ENCODE data around the gene KRT82.

Gene KRT82

DNA sequence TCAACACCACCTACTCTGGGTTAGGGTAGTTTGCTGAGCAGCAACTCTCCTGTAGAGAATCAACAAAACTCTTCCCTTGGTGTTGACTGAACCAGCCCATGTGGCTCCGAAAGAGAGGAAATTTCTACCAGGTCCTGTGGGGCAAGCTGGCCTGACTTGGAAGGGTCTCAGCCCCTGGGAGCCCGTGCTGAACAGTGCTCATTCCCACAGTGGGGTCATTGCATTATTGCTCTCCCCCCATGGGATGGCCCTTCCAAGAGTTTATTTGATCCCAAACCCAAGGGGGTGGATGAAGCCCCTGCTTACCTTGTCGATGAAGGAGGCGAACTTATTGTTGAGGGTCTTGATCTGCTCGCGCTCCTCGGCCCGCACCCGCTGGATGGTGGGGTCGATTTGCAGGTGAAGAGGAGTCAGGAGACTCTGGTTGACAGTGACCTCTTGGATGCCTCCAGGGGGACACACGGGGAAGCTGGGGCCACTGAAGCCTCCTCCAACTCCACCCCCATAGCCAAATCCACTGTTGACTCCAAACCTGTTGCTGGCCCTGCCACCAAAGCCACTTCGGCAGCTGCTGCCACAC lies 27.5 kb upstream of the KRT82 start:
- Histone ChIP-seq H3K27me3 (ENCODE audit: control insufficient read depth, insufficient read depth, low read length) (peaks cover 7% of the 10 kb centered on the region), H3K9me3 (ENCODE audit: control insufficient read depth, low read length) (no peaks in the 10 kb centered on the region), H3K4me1 (ENCODE audit: control insufficient read depth, insufficient read depth, low read length) (peaks cover 29% of the 10 kb centered on the region), H3K4me3 (ENCODE audit: low read length) (no peak overlapping the region), H3K9ac (ENCODE audit: low read length) (no peak overlapping the region), H3K36me3 (ENCODE audit: control insufficient read depth, insufficient read depth, low read length) (no peaks in the 10 kb centered on the region)

- Histone ChIP-seq H3K9me3 (ENCODE audit: control insufficient read depth, low read length) (no peaks in the 10 kb centered on the region), H3K36me3 (ENCODE audit: control insufficient read depth, insufficient read depth, low read length) (no peaks in the 10 kb centered on the region), H3K4me3 (ENCODE audit: low read length) (no peak overlapping the region), H3K27me3 (ENCODE audit: control insufficient read depth, insufficient read depth, low read length) (peaks cover 7% of the 10 kb centered on the region), H3K4me1 (ENCODE audit: control insufficient read depth, insufficient read depth, low read length) (peaks cover 27% of the 10 kb centered on the region), H3K9ac (ENCODE audit: low read length) (no peak overlapping the region)
These were observed 26.5 kb upstream of the KRT82 start for GRCh38 chr12:52432559-52433207.

DNA sequence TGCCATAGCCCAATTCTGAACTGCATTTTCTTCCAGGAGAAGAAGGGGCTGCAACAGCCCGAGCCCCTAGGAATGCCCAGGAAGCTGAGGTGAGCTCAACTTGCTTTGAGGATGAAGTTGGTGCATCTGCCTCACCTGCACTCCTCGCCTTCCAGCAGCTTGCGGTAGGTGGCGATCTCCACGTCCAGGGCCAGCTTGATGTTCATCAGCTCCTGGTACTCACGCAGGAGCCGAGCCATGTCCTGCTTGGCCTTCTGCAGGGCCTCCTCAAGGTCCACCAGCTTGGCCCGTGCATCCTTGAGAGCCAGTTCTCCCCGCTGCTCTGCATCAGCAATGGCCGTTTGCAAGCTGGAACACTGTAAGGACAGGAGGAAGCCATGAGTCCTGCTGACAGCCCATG lies 22.0 kb upstream of the KRT82 start:
- peaks cover 7% of the 10 kb centered on the region for H3K27me3 ChIP-seq (ENCODE audit: control insufficient read depth, insufficient read depth, low read length)
- no peaks in the 10 kb centered on the region for H3K36me3 ChIP-seq (ENCODE audit: control insufficient read depth, insufficient read depth, low read length)
- H3K4me1 ChIP-seq (ENCODE audit: control insufficient read depth, insufficient read depth, low read length) = no peaks in the 10 kb centered on the region
- no peak overlapping the region for H3K4me3 ChIP-seq (ENCODE audit: low read length)
- H3K9ac ChIP-seq (ENCODE audit: low read length) = no peak overlapping the region
- no peaks in the 10 kb centered on the region for H3K9me3 ChIP-seq (ENCODE audit: control insufficient read depth, low read length)

GRCh38 chr12:52427083-52427482 lies 20.9 kb upstream of the KRT82 start:
- Histone ChIP-seq H3K27me3 (ENCODE audit: control insufficient read depth, insufficient read depth, low read length) (peaks cover 7% of the 10 kb centered on the region), H3K9ac (ENCODE audit: low read length) (no peak overlapping the region), H3K9me3 (ENCODE audit: control insufficient read depth, low read length) (no peaks in the 10 kb centered on the region), H3K4me3 (ENCODE audit: low read length) (no peak overlapping the region), H3K4me1 (ENCODE audit: control insufficient read depth, insufficient read depth, low read length) (no peaks in the 10 kb centered on the region), H3K36me3 (ENCODE audit: control insufficient read depth, insufficient read depth, low read length) (no peaks in the 10 kb centered on the region)

DNA sequence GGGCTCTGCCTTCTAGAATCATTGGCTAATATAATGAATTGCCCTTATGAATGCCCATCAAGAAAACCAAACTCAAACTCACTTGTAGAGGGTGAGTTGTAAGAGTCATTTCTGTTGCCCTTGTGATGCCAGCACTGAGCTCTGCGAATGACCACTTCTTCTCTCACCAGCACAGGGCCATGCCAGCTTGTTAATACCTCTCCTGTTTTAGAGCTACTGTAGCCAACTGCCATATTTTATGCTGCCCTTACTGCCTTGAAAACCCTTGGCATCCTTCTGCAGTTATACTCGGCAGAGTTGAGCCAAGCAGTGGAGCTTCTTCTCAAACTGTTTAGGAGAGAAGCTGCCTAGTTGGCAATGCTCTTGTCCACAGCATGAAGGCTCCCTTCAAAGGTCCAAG lies 19.9 kb upstream of the KRT82 start:
- Histone ChIP-seq H3K9me3 (ENCODE audit: control insufficient read depth, low read length) (no peaks in the 10 kb centered on the region), H3K36me3 (ENCODE audit: control insufficient read depth, insufficient read depth, low read length) (no peaks in the 10 kb centered on the region), H3K4me1 (ENCODE audit: control insufficient read depth, insufficient read depth, low read length) (no peaks in the 10 kb centered on the region), H3K9ac (ENCODE audit: low read length) (no peak overlapping the region), H3K27me3 (ENCODE audit: control insufficient read depth, insufficient read depth, low read length) (peaks cover 2% of the 10 kb centered on the region), H3K4me3 (ENCODE audit: low read length) (no peak overlapping the region)

DNA sequence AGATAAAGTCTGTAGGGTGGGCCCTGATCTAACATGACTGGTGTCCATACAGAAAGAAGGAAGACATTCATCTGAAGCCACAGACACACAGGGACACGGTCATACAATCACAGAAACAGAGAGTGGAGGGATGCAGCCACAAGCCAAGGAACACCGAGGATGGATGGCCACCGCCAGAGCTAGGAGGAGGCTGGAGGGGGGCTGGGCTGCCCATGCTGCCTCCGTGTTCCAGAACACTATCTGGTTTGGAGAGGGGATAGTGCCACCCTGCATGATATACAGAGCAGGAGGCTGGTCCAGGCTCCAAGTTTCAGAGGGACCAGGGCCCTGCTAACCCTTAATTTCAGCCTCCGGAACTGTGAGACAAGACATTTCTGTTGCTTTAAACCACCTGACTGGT lies 19.3 kb upstream of the KRT82 start:
- Histone ChIP-seq H3K27me3 (ENCODE audit: control insufficient read depth, insufficient read depth, low read length) (no peaks in the 10 kb centered on the region), H3K9me3 (ENCODE audit: control insufficient read depth, low read length) (no peaks in the 10 kb centered on the region), H3K9ac (ENCODE audit: low read length) (no peak overlapping the region), H3K4me1 (ENCODE audit: control insufficient read depth, insufficient read depth, low read length) (no peaks in the 10 kb centered on the region), H3K4me3 (ENCODE audit: low read length) (no peak overlapping the region), H3K36me3 (ENCODE audit: control insufficient read depth, insufficient read depth, low read length) (no peaks in the 10 kb centered on the region)

GRCh38 chr12:52423661-52424500 lies 17.7 kb upstream of the KRT82 start:
- Histone ChIP-seq H3K9me3 (ENCODE audit: control insufficient read depth, low read length) (no peaks in the 10 kb centered on the region), H3K9ac (ENCODE audit: low read length) (no peak overlapping the region), H3K27me3 (ENCODE audit: control insufficient read depth, insufficient read depth, low read length) (no peaks in the 10 kb centered on the region), H3K36me3 (ENCODE audit: control insufficient read depth, insufficient read depth, low read length) (no peaks in the 10 kb centered on the region), H3K4me3 (ENCODE audit: low read length) (no peak overlapping the region), H3K4me1 (ENCODE audit: control insufficient read depth, insufficient read depth, low read length) (no peaks in the 10 kb centered on the region)

DNA sequence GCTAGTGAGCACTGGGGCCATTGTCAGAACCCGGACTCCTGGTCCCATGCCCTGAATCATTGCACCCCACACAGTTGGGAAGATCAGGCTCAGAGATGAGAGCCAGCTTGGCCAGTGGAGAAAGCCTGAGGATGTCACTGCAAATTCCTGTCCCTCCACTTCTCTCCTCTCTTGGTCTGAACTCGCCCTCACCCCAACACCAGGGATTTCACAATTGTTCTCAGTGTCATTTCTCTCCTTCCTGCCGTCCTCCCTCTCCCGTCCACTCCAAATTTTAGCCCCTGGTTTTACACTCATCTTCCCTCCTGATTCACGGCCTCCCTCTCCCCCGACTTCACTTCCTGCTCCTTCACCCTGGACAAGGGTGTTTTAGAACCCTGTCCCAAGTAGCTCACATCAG lies 16.9 kb upstream of the KRT82 start:
- H3K9me3 ChIP-seq (ENCODE audit: control insufficient read depth, low read length) = no peaks in the 10 kb centered on the region
- no peak overlapping the region for H3K9ac ChIP-seq (ENCODE audit: low read length)
- no peaks in the 10 kb centered on the region for H3K27me3 ChIP-seq (ENCODE audit: control insufficient read depth, insufficient read depth, low read length)
- no peaks in the 10 kb centered on the region for H3K36me3 ChIP-seq (ENCODE audit: control insufficient read depth, insufficient read depth, low read length)
- no peak overlapping the region for H3K4me3 ChIP-seq (ENCODE audit: low read length)
- H3K4me1 ChIP-seq (ENCODE audit: control insufficient read depth, insufficient read depth, low read length) = no peaks in the 10 kb centered on the region

DNA sequence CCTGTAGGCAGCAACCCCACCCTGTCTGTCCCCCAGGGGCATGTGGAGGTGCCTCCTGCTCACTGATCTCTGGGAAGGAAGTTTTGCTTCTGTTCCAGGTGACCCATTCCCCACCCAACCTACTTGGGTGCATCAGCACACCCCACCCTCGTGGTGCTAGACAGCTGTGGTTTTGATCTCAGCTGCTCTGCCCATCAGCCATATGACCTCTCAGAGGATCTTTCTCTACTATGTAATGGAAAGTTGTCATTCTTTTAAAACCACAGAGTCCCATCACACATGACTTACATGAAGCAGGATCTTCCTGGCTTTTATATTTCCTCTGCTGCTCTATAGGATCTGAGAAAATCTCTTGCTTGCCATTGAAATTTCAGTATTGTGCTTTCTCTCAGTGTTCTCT lies 13.5 kb upstream of the KRT82 start:
- no peaks in the 10 kb centered on the region for H3K4me1 ChIP-seq (ENCODE audit: control insufficient read depth, insufficient read depth, low read length)
- no peak overlapping the region for H3K9ac ChIP-seq (ENCODE audit: low read length)
- no peak overlapping the region for H3K4me3 ChIP-seq (ENCODE audit: low read length)
- no peaks in the 10 kb centered on the region for H3K36me3 ChIP-seq (ENCODE audit: control insufficient read depth, insufficient read depth, low read length)
- no peaks in the 10 kb centered on the region for H3K9me3 ChIP-seq (ENCODE audit: control insufficient read depth, low read length)
- H3K27me3 ChIP-seq (ENCODE audit: control insufficient read depth, insufficient read depth, low read length) = no peaks in the 10 kb centered on the region

GRCh38 chr12:52418576-52419110 lies 12.5 kb upstream of the KRT82 start:
- Histone ChIP-seq H3K4me1 (ENCODE audit: control insufficient read depth, insufficient read depth, low read length) (no peaks in the 10 kb centered on the region), H3K27me3 (ENCODE audit: control insufficient read depth, insufficient read depth, low read length) (no peaks in the 10 kb centered on the region), H3K36me3 (ENCODE audit: control insufficient read depth, insufficient read depth, low read length) (no peaks in the 10 kb centered on the region), H3K9me3 (ENCODE audit: control insufficient read depth, low read length) (no peaks in the 10 kb centered on the region), H3K9ac (ENCODE audit: low read length) (no peak overlapping the region), H3K4me3 (ENCODE audit: low read length) (no peak overlapping the region)

DNA sequence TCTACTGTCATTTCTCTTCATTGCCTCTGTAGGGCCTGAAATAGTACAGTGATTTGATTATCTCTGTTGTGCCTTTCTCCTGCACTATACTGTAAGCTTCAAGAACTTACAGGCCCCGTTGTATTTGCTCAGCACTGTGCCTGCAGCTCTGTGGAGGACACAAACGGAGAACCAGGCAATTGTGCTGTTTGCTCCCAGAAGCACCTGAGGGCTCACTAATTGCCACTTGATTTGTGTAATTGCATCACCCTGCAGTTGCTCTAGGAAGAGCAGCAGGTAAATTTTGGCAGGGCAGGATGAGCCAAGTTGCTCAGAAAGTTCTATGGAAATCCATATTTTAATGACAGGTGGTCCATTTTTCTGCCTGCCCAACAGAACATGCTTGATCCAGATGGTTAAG lies 11.6 kb upstream of the KRT82 start:
- Histone ChIP-seq H3K9me3 (ENCODE audit: control insufficient read depth, low read length) (no peaks in the 10 kb centered on the region), H3K4me3 (ENCODE audit: low read length) (no peak overlapping the region), H3K36me3 (ENCODE audit: control insufficient read depth, insufficient read depth, low read length) (no peaks in the 10 kb centered on the region), H3K4me1 (ENCODE audit: control insufficient read depth, insufficient read depth, low read length) (no peaks in the 10 kb centered on the region), H3K9ac (ENCODE audit: low read length) (no peak overlapping the region), H3K27me3 (ENCODE audit: control insufficient read depth, insufficient read depth, low read length) (no peaks in the 10 kb centered on the region)

DNA sequence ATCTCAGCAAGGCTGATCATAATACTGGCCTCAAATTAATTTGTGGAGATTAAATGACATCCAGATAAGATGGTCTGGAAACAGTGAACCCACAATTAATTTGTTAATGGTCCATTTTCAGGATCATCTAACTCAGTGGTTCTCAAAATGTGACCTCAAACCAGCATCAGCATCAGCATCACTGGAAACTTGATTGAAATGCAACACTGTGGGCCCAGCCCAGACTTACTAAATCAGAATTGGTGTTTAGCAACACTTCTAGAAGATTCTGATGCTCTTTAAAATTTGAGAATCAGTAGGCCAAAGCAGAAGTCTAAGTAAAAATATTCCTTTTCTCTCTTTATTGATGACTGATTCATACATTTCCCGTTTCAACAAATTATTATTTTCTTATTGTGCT lies 10.7 kb upstream of the KRT82 start:
- H3K4me1 ChIP-seq (ENCODE audit: control insufficient read depth, insufficient read depth, low read length) = no peaks in the 10 kb centered on the region
- no peaks in the 10 kb centered on the region for H3K36me3 ChIP-seq (ENCODE audit: control insufficient read depth, insufficient read depth, low read length)
- H3K9ac ChIP-seq (ENCODE audit: low read length) = no peak overlapping the region
- H3K4me3 ChIP-seq (ENCODE audit: low read length) = no peak overlapping the region
- H3K9me3 ChIP-seq (ENCODE audit: control insufficient read depth, low read length) = no peaks in the 10 kb centered on the region
- H3K27me3 ChIP-seq (ENCODE audit: control insufficient read depth, insufficient read depth, low read length) = no peaks in the 10 kb centered on the region
